Osteoblast (primary cell): ENCODE data around the gene DCAF8L2. TPM values are rescaled to one million over a fixed set of nuclear protein-coding genes. Genes with fewer than 3 reads are reported as not detected.

Source experiments
- DNase-seq: peaks from one replicate; pipeline ENCODE4 v3.0.0; 2011; ENCODE audit warnings: low spot score, mixed read lengths; ENCODE audit not compliant: insufficient read length; ENCODE audit errors: missing footprints
- H2AFZ ChIP-seq: 2 replicates; pipeline ENCODE4 v1.6.0; 2011; ENCODE audit warnings: mild to moderate bottlenecking, low read length
- H3K27ac ChIP-seq: 2 replicates; pipeline ENCODE4 v1.5.1; 2011; ENCODE audit warnings: mild to moderate bottlenecking, low read depth, low read length, moderate library complexity
- H3K27me3 ChIP-seq: 2 replicates; pipeline ENCODE4 v1.6.0; 2012; ENCODE audit warnings: mild to moderate bottlenecking, control low read depth, inconsistent platforms, low read length, moderate library complexity; ENCODE audit not compliant: insufficient read depth
- H3K36me3 ChIP-seq: 2 replicates; pipeline ENCODE4 v1.5.1; 2011; ENCODE audit warnings: mild to moderate bottlenecking, low read length, control low read depth, moderate library complexity; ENCODE audit not compliant: insufficient read depth
- H3K4me1 ChIP-seq: 2 replicates; pipeline ENCODE4 v1.5.1; 2011; ENCODE audit warnings: mild to moderate bottlenecking, low read length, control low read depth, moderate library complexity; ENCODE audit not compliant: insufficient read depth
- H3K4me2 ChIP-seq: 2 replicates; pipeline ENCODE4 v1.6.0; 2011; ENCODE audit warnings: mild to moderate bottlenecking, low read length; ENCODE audit not compliant: insufficient read depth
- H3K4me3 ChIP-seq: fragments of 200-600 bp; sonication (generic); 3 replicates; pipeline ENCODE4 v1.5.1; 2012; ENCODE audit warnings: mild to moderate bottlenecking, low read length, inconsistent platforms; ENCODE audit not compliant: insufficient read depth
- H3K79me2 ChIP-seq: 2 replicates; pipeline ENCODE4 v1.6.0; 2012; ENCODE audit warnings: mild to moderate bottlenecking, low read length, control low read depth, inconsistent platforms; ENCODE audit not compliant: insufficient read depth
- H3K9me3 ChIP-seq: 2 replicates; pipeline ENCODE4 v1.5.1; 2011; ENCODE audit warnings: low read depth, low read length, control low read depth
- H4K20me1 ChIP-seq: 2 replicates; pipeline ENCODE4 v1.6.0; 2012; ENCODE audit warnings: mild to moderate bottlenecking, low read length, control low read depth; ENCODE audit not compliant: insufficient read depth
- CTCF ChIP-seq: IDR thresholded peaks from 2 replicates; pipeline ENCODE4 v1.5.1; 2011; ENCODE audit warnings: mild to moderate bottlenecking, low read depth, low read length, moderate library complexity; ENCODE audit errors: extremely low read depth
- total RNA-seq: library from RNA; depleted of rRNA; stranded (reverse); fragments of >200 nt; gene quantifications from 2 replicates; pipeline ENCODE4 v1.2.3, GENCODE V29; 2012

Gene DCAF8L2
- total RNA-seq, 1 donor, result not detected

- Histone ChIP-seq H3K27me3 (no peaks in the 10 kb centered on the region), H3K27ac (no peak overlapping the region), H4K20me1 (no peaks in the 10 kb centered on the region), H3K4me1 (no peaks in the 10 kb centered on the region), H3K4me3 (no peak overlapping the region), H3K36me3 (no peaks in the 10 kb centered on the region), H3K9me3 (no peaks in the 10 kb centered on the region), H3K4me2 (no peak overlapping the region), H2AFZ (no peak overlapping the region), H3K79me2 (no peaks in the 10 kb centered on the region)
- no peak for TF ChIP-seq CTCF
- no peak for DNase-seq
Measured at GRCh38 chrX:27767387-27767786, 177.2 kb downstream of the DCAF8L2 start.

- Histone ChIP-seq H3K9me3 (no peaks in the 10 kb centered on the region), H2AFZ (no peak overlapping the region), H3K4me3 (no peak overlapping the region), H3K4me2 (no peak overlapping the region), H3K4me1 (no peaks in the 10 kb centered on the region), H3K36me3 (no peaks in the 10 kb centered on the region), H3K27me3 (no peaks in the 10 kb centered on the region), H3K27ac (no peak overlapping the region), H4K20me1 (no peaks in the 10 kb centered on the region), H3K79me2 (no peaks in the 10 kb centered on the region)
- TF ChIP-seq CTCF, result no peak
- DNase-seq, result no peak
Measured at GRCh38 chrX:27775984-27776383, 185.8 kb downstream of the DCAF8L2 start.

GRCh38 chrX:27796640-27797257 is 206.6 kb downstream of the DCAF8L2 start:
- no peak overlapping the region for H3K27ac ChIP-seq
- no peaks in the 10 kb centered on the region for H3K79me2 ChIP-seq
- no peaks in the 10 kb centered on the region for H4K20me1 ChIP-seq
- H3K4me2 ChIP-seq, result no peak overlapping the region
- TF ChIP-seq CTCF, result no peak
- no peak overlapping the region for H2AFZ ChIP-seq
- H3K9me3 ChIP-seq, result no peaks in the 10 kb centered on the region
- no peak overlapping the region for H3K4me3 ChIP-seq
- no peaks in the 10 kb centered on the region for H3K36me3 ChIP-seq
- no peaks in the 10 kb centered on the region for H3K27me3 ChIP-seq
- no peak for DNase-seq
- no peaks in the 10 kb centered on the region for H3K4me1 ChIP-seq

- TF ChIP-seq CTCF, result no peak
- no peak overlapping the region for H3K4me2 ChIP-seq
- H3K27me3 ChIP-seq, result no peaks in the 10 kb centered on the region
- H3K9me3 ChIP-seq, result no peaks in the 10 kb centered on the region
- H3K4me1 ChIP-seq, result no peaks in the 10 kb centered on the region
- no peaks in the 10 kb centered on the region for H3K79me2 ChIP-seq
- H2AFZ ChIP-seq, result no peak overlapping the region
- no peaks in the 10 kb centered on the region for H4K20me1 ChIP-seq
- no peak overlapping the region for H3K27ac ChIP-seq
- H3K4me3 ChIP-seq, result no peak overlapping the region
- H3K36me3 ChIP-seq, result no peaks in the 10 kb centered on the region
- DNase-seq, result no peak
Measured at GRCh38 chrX:27797575-27797974, 207.4 kb downstream of the DCAF8L2 start.

Other genes with a start within 250 kb of the DCAF8L2 start
- gene PPP4R3C, start 127.0 kb upstream of the DCAF8L2 start, total RNA-seq, result not detected in 2 replicates
- gene MAGEB10, start 217.6 kb downstream of the DCAF8L2 start, total RNA-seq, result not detected in 2 replicates